NCI-H2107 (cell line): ENCODE results near the gene ST3GAL3.
A peak's percentile ranks its signal among the peaks of the same experiment; 100 is the strongest.

Experiments
- DNase-seq: peaks from one replicate; lab custom pipeline; 2025; lab: John Stamatoyannopoulos, UW

Gene ST3GAL3

DNA sequence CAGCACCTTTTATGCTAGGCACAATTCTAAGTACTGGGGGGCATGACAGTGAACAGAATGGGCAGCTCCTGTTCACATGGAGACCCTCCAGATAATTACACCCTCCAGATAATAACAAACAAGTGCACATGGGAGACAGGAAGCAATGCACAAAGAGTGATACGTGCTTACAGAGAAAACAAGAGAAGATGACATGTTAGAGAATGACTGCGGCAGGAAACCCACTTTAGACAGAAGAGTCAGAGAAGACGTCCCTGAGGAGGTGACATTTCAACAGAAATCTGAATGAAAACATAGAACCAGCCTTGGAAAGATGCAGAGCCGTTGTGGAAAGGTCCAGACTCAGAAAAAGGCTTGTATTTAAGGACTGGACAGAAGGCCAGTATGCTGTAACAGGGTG is 171.5 kb downstream of the ST3GAL3 start:
- DNase-seq, result no peak

DNA sequence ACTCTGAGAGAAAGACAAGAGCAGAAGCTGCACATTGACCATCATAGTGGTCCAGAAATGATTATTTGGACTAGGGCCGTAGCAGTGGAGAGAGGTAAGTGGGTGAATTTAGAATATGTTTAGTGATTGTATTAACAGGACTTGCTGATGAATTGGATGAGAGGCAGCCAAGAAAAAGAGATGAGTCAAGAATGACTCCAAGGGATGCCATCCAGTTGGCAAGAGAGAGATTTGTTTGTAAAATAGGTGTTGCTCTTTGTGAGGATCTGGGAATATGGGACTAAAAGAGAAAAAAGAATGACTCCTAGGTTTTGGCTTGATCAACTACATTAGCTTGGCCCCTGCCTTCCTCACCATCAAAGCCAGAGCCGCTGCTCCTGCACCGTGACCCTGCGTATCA is 172.1 kb downstream of the ST3GAL3 start:
- DNase-seq, result no peak

DNA sequence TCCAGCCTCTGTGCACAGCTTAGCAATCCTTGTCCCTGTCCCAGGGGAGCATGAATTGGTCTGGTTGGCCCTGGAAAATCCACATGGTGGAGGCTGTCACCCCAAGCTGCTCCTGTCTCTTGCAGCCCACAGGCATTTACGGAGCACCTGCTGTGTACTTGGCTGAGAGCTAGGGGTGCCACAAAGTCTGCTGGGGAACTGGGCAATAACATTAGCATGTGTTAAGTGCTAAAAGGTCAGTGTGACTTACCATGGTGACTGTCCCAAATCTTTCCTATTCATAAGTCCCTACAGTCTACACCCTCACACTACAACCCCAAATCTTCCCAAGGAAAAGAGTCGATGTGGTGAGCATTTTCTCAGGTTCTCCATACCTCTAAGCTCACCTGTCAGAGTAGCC is 172.7 kb downstream of the ST3GAL3 start:
- DNase-seq, result no peak

DNA sequence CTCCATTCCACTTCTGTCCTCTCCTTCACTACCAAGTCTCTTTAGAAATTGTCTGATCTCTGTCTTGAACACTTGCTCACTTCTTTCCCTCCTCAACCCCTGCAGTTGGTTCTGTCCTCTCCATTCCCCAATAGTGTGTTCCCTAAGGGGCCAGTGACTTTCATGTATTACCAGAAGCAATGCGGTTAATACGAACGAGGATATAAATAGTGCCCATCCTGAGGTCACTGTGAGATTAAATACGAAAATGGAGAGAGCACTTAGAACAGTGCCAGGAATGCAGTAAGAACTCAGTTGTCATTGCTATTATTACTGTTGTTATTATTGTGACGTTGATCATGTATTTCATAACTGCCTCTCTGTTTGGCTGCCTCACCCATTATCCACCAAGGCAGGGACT is 173.3 kb downstream of the ST3GAL3 start:
- no peak for DNase-seq

DNA sequence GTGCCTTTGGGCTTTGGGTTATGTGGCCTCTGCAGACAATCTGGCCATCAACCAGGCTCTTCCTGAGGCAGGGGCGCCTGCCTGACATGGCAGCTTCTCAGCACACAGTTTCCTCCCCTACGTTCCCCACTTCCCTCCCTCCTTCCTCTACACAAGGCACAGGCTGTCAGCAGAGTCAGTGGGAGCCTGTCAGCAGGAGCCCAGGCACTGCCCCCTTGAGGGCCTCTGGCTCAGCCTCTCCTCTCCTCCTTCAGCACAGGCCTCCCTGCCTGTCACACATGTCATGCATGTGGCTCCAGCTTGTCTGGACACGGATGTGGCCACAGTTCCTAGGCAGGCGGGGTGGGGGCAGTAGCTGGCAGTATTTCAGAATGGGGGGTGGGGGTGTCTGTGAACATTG is 174.1 kb downstream of the ST3GAL3 start:
- no peak for DNase-seq

DNA sequence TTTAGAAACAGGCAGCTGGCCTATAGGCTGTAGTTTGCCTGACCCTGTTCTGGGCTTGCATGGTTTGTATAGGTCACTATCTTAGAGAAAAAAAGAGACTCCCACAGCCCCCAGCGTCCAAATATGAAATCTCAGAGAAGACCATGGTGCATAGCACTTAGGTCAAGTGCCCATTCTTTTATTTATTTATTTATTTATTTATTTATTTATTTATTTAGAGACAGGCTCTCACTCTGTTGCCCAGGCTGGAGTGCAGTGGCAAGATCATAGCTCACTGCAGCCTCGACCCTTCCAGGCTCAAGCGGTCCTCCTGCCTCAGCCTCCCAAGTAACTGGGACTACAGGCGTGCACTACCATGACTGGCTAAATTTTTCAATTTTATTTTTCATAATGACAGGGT is 175.4 kb downstream of the ST3GAL3 start:
- DNase-seq, result no peak

DNA sequence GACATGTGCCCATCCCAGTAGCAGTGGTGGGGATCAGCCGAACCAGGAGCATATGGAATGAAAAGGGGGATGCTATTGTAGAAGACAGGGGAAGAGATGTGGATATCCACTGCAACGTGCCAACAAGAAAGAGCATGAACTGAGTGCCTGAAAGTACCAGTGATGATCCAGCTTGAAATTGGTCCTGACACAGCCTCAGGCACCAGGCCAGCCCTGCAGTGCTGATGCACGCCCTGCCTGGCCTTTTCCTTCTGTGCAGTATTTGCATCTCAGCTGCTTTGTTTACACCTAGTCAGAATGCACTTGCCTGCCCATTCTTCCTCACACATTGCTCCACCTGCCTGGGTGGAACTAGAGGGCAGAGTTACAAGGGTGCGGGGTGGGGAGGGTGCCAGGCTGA is 176.0 kb downstream of the ST3GAL3 start:
- no peak for DNase-seq

DNA sequence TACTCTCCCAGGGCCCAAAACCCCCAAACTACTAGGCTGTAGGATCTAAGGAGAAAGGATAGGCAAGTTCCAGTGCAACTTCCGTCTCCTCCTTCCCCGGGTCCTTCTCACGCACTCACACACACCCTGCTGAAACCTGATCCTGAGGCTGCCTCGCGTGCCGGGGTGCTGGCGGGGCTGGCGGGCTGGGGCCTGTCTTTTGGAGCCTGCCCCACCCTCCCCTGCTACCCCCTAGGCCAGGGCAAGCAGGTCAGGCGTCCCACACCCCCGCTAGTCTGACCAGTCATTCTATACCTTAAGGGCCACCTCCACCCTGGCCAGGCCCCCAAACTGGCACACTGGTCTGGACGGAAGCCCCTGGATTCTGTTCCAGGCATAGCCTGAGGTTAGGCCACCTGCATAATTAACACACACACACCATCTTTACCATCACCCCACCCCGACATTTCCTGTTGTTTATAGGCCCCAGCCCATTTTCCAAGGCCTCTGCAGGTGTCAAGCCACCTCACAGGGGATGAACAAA is 178.0 kb downstream of the ST3GAL3 start:
- DNase-seq, result peak; percentile 65

DNA sequence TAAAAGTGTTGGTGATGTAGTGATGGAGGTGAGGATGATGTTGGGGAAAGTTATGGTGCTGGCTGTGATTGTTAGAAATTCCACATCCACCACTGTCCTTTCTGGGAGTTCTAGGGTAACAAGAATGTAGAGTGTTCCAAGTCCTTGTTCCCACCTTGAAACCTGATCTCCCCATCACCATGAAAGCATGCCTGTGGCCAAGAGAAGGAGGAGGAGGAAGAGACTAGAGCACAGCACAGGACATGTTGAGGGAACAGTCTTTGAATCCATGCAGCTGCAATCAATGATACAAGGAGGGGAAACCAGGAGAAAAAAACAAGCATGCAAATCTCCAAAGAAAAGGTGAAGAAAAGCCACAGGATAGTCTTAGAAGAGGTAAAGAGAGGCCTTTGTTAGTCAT is 180.4 kb downstream of the ST3GAL3 start:
- no peak for DNase-seq

DNA sequence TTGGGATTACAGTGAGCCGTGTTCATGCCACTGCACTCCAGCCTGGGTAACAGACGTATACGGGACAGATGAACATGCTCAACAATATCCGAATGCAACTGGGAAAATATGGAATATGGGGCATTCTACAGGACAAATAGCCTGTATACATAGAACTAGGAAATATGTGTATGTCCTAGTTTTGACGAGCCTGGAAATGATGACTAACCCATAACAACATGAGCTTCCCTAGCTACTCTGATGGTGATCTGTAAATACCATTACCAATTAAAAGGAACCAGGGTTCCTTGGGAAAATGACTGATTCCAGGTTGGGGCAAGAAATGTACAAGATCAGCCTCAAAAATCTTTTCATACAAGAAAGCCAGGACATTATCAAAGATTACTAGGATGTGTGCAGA is 183.5 kb downstream of the ST3GAL3 start:
- DNase-seq, result no peak

DNA sequence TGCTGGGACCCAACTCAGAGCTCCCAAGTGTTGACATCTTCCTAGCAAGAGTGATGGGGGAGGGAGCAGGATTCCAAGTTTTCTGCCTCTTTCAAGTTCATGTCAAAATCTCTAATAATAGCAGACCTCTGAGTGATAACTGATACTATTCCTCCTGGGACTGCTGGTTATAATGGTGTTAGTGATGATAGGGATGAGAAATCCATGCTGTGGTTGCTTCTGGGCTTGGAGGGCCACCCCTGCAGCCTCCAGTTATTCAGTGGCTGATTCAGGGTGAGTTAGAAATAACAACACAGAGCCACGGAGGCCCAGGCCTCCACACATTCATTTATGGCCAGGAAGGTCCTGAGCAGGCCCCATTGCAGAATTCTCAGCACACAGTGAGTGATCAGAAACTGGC is 185.7 kb downstream of the ST3GAL3 start:
- no peak for DNase-seq

DNA sequence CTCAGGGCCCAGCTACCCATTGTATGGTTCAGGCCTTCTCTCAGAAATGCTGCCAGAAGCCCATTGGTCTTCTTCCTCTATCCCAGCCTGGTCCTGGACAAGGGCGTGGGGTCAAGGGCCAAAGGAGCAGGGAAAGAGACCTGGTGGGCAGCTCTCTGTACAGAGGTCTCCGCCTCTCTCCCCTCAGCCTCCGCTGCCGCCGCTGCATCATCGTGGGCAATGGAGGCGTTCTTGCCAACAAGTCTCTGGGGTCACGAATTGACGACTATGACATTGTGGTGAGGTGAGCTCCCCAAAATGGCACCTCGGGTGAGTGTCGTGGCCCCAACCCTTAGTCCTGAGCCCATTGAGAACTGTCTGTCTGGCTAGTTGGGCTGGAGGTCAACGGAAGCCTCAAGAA is 191.6 kb downstream of the ST3GAL3 start:
- DNase-seq, result no peak

DNA sequence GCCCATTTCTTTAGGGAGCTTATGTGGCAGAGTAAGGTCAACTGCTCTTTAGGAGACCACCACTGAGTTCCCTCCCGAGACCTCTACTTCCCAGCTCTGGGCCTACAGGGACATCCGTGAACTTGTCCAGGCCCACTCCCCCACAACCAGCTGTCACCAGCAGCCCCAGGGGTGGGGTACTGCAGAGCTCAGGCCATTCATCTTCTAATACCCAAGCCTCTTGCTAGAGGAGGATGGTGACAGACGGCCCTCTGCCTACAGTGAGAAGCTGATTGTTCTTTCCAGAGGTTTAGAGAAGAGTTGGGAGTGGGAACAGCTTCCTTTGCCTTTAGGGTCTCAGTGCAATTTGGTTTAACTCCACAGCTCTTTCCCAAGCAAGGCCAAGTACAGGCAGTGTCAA is 193.1 kb downstream of the ST3GAL3 start:
- DNase-seq, result no peak

DNA sequence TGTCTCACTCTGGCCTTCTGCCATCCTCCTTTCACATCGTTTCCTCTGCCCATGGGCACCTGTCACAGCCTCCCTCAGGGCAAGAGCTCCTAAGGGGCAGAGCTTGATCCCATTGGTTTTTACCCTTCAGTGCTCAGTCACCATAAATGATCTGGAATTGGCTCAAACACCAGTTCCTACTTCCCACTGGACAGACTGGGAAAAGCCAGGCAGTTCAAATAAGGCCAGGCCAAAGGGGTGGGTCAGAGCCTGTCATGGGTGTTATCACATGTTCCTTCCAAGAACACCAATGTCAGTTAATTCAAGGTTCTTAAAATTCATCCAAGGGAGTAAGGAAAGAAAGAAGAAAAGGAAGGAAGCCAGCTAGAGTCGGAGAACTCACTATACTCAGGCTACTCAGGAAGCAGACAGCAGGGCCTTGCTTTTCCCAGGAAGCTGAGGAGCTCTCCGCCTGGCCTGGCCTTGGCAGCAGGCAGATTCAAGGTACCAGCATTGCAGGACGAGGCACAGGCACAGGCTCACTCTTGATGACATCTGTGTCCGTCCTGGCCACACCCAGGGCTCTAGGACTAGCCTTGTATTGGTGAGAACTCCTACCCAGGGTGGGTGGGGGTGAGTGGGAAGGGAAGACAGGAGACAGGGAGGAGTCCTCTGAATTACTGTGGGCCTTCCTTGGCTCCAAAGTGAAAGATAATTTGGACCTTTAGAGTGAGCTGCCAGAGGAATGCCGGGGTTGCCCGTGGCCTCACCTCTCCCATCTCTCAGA is 194.0 kb downstream of the ST3GAL3 start:
- DNase-seq, result no peak

DNA sequence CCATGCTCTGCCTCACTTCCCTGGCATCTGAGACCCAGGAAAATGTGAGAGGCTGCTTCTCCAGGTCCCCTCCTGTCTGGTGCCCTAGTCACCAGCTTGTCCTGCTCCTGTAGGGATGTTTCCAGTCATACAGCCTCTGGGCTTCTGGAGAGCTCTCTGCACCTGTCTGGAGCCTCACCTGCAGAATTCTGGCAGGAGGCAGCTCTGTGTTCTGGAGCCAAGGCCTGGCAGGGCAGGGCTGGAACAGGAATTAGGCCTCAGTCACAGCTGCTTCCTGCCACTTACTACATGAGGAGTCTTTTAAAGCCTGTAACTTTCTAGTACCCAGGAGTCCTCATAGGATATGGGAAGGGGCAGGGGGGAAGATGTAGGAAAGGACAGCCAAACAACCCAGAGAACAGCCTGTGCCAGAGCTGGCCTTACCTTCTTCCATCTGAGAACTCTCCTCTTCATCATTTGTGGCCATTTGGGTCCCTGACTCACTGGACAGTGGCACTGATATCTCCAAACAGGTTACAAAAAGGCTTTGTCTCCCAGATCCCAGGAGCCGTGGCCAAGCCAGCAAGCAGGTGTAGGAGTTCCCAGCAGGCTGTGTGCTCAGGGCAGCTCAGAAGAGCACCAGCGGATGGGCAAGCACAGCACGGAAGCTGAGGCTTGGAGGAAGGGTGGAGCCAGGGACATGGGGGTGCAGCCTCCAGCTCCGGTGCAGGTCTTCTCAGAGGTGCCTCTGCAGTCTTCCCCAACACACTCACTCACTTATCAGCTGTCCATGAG is 194.9 kb downstream of the ST3GAL3 start:
- no peak for DNase-seq

DNA sequence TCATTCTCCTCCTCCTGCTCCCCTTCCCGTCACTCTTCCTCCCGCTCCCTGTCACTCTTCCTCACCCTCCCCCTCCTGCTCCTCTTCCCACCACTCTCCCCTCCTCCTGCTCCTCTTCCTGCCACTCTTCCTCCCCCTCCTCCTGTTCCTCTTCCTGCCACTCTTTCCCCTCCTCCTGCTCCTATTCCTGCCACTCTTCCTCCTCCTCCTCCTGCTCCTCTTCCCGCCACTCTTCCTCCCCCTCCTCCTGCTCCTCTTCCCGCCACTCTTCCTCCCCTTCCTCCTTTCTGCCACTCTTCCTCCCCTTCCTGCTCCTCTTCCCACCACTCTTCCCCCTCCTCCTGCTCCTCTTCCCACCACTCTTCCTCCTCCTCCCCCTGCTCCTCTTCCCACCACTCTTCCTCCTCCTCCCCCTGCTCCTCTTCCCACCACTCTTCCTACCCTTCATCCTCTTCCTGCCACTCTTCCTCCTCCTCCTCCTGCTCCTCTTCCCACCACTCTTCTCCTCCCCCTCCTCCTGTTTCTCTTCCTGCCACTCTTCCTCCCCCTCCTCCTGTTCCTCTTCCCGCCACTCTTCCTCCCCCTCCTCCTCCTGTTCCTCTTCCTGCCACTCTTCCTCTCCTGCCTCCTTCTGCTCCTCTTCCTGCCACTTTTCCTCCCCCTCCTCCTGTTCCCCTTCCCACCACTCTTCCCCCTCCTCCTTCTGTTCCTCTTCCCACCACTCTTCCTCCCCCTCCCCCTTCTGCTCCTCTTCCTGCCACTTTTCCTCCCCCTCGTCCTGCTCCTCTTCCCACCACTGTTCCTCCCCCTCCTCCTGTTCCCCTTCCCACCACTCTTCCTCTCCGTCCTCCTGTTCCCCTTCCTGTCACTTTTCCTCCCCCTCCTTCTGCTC is 197.6 kb downstream of the ST3GAL3 start:
- no peak for DNase-seq

DNA sequence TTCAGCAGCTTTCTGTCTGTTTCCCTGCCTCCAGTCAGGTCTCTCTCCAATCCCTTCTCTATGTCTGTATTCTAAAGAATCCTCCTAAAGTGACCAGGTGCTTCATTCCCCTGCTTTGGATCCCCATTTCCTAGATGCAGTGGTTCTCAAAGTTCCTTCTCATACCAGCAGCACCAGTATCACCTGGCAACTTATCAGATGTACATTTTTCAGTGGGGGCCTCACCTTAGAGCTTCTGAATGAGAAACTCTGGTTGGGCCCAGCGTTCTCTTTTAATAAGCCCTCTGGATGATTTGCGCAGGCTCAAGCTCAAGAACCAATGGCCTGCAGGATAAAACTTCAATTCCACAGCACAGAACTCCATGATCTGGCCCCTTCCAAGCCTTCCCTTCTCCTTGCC is 200.9 kb downstream of the ST3GAL3 start:
- DNase-seq, result no peak

DNA sequence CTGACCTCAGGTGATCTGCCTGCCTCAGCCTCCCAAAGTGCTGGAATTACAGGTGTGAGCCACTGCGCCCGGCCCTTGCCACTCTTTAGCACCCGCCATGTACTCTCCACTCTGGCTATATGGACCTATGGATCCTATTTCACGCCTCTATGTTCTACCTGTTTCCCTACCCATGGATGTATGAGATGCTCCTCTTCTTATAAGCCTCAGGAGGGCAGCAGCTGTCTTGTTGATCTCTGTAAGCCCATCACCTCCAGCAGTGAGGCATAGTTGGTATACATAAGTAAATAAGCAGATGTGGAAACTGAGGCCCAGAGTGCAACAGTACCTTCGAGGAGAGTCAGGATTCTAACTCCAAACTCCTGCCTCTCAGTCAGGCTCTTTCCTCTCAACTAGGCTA is 201.5 kb downstream of the ST3GAL3 start:
- DNase-seq, result no peak

DNA sequence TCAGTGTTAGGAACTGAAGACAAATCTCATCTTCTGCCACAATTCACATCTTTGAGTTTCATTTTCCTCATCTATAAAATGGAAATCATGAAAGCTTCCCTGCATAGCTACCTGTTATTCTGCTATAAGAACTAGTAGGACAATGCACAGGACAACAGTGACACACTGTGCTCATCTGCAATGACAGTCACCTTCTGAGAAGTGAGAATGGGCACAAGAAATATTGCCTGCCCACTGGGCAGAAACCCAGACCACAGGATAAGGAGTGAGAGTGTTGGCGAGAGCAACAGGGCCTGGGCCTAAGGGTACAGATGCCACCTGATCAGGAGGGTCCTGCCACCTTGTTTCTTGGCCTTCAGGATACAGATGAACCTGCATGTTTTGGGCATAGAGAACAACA is 203.0 kb downstream of the ST3GAL3 start:
- DNase-seq, result no peak

DNA sequence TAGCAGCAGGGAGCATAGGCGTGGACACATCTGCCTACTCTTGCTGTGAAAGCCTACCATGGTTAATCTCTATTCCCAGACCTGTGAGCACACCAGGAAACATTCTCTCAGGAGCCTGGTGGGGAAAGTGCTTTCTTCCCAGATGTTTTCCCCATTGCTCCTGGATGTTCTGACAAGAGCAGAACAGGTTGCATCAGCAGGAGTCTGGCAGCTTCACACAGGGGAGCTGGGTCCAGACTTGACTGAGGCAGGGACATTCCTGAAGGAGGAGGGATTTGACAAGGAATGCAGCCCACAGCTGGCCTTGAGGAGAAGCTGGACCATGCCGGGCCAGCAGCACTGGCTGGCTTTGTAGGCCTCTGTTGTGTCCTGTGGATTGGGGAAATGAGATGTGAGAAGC is 205.3 kb downstream of the ST3GAL3 start:
- no peak for DNase-seq

DNA sequence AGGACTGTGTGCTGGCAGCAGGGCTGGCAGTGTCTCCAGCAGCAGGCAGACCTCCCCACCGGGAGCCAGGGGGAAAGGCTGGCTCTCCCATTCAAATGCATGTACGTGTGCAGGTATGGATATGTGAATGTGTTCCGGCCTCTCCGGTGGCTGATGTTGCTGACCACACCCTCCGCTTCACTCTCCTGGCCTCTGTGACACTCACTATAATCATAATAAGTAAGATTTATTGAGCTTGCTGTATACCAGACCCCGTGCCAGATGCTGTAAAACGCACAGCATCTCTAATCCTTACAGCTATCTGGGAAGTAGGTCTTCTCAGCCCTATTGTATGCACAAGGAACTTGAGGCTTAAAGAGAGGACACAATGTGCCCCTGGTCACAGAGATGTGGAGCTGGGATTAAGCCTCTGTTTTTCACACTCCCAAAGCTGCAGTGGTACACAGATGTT is 205.7 kb downstream of the ST3GAL3 start:
- DNase-seq, result no peak

DNA sequence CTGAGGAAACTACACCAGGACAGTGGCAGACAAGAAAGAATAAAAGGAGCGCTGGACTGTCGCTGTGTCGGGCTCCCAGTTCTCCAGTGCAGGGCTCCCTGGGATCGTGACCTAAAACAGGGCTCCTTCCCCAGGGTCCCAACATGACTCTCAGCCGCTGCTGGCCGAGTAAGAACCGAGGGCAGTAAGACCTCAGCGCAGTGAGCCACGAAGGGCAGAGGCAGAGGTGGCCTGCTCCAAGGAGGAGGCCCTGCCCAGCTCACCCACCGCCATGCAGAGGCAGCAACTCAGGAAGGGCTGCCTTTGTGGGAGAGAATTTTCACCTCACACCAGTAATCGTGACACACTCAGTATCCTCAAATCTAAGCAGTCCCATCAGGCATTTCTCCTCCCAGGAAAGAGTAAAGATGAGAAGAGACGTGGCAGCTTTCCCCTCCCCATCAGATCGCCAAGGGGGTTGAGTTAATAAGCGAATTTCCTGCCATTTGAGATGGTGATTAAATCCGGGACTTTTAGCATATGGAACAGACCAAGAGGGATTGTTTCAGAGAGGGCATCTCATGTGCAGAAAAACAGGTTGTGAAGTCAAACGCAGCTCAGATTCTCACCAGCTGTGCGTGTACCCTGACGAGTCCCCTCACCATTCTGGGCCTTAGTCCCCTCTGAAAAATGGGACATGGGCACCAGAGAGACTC is 206.5 kb downstream of the ST3GAL3 start:
- DNase-seq, result no peak
